ENCODE data around the gene STK40.

Gene STK40

DNA sequence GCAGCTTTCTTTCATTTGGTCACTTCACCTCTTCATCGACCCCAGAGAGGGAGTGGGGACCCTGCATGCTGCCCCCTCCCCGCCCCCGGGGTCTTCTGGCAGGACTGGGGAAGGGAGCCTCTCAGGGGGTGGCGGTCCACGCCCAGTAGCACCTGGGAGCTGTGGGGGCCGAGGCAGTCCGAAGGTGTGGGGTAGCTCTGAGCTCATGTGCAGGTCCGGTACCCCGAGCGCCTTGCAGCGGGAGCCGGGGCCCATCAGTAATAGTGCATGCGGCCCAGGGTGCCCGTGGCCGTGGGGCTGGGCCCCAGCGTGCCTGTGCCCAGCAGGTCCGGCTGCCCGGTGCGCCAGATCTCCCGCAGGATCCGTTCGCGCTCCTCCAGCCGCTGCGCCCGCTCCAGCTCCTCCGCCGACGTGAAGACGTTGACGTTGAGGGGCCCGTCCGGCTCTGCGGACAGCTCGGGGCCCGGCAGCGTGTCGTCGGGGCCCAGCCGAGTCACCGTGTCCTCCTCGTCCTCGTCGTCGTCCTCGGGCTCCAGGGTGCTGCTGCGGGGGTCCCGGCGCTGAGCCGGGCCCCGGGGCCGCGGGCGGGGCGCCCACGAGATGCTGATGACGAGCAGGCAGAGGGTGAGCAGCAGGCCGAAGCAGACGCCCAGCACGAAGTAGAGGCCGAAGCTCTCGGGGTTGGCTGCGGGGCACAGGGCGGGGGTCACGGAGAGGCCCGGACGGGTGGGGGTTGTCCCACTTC is 63.5 kb downstream of the STK40 start:
- DNase-seq (ENCODE audit: low read depth): no peak
- TF ChIP-seq, protein P1, sequence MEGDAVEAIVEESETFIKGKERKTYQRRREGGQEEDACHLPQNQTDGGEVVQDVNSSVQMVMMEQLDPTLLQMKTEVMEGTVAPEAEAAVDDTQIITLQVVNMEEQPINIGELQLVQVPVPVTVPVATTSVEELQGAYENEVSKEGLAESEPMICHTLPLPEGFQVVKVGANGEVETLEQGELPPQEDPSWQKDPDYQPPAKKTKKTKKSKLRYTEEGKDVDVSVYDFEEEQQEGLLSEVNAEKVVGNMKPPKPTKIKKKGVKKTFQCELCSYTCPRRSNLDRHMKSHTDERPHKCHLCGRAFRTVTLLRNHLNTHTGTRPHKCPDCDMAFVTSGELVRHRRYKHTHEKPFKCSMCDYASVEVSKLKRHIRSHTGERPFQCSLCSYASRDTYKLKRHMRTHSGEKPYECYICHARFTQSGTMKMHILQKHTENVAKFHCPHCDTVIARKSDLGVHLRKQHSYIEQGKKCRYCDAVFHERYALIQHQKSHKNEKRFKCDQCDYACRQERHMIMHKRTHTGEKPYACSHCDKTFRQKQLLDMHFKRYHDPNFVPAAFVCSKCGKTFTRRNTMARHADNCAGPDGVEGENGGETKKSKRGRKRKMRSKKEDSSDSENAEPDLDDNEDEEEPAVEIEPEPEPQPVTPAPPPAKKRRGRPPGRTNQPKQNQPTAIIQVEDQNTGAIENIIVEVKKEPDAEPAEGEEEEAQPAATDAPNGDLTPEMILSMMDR (IDR thresholded peaks at IDR 0.05; ENCODE audit: low read depth, low read length, missing control alignments): no peak
- H3K4me3 ChIP-seq (ENCODE audit: low read depth, low read length): no peak overlapping the region

DNA sequence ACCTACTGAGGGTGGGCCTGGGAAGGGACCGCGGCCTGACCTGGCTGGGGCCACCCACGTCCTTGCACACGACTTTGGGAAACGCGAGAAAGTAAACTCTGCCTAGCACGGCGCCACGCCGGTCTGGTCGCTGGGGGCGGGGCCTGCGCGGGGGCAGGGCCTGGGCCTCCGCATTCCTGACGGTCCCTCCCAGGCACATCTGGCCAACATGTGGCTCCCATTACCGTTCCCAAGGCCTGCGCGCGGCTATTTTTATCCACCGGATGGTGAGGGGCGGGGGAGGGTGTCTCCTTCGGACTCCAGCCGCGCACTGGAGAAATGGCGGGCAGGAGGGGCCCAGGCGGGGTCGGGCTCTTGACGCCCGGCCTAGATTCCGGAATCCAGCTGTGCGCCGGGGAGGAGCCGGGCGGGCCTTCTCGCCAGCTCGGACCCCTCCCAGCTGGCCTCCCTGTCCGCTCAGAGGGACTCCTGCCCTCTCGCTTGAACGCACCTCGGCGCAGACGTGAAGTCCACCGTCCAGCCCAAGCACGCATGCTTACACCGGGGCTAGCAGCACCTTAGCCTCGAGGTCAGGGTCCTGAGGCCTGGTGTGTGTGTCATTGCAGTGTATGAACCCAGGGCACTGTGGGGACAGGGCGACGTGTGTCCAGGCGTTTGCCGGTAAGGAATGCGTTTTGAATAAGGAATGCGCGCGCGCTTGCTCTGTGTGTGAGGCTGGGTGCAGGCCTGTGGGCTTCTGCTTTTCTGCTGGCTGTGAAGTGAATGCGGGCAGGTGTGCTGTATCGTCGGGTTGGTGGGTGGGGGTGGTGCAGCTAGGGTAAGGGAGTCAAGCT is 64.4 kb downstream of the STK40 start:
- TF ChIP-seq, protein P1 (IDR thresholded peaks at IDR 0.05; ENCODE audit: low read depth, low read length, missing control alignments): no peak
- no peak overlapping the region for H3K4me3 ChIP-seq (ENCODE audit: low read depth, low read length)
- no peak for DNase-seq (ENCODE audit: low read depth)

GRCh38 chr1:36320767-36321118 is 65.0 kb downstream of the STK40 start:
- DNase-seq (ENCODE audit: low read depth): no peak
- H3K4me3 ChIP-seq (ENCODE audit: low read depth, low read length): peak overlapping the region; percentile 5; the same call in 1 of the 2 replicates
- TF ChIP-seq, protein P1 (IDR thresholded peaks at IDR 0.05; ENCODE audit: low read depth, low read length, missing control alignments): no peak

GRCh38 chr1:36320291-36320761 is 65.4 kb downstream of the STK40 start:
- H3K4me3 ChIP-seq (ENCODE audit: low read depth, low read length): no peak overlapping the region
- TF ChIP-seq, protein P1 (IDR thresholded peaks at IDR 0.05; ENCODE audit: low read depth, low read length, missing control alignments): no peak
- no peak for DNase-seq (ENCODE audit: low read depth)

DNA sequence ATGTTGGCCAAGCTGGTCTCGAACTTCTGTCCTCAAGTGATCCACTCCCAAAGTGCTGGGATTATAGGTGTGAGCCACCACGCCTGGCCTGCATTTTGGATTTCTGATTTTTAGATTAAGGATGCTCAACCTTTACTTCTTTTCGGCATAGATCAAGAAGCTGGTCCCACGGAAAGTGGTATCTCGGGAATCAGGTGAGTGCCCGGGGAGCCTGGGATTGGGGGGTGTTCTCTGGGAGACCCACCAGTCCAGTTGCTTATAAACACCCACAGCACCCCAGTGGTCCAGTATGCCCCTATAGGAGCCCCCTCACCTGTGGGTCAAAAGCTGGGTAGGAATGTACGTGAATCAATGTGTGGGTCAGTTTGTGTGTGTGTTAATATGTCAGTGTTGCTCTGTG is 76.3 kb downstream of the STK40 start:
- no peak for DNase-seq (ENCODE audit: low read depth)
- TF ChIP-seq, protein P1 (IDR thresholded peaks at IDR 0.05; ENCODE audit: low read depth, low read length, missing control alignments): no peak
- no peak overlapping the region for H3K4me3 ChIP-seq (ENCODE audit: low read depth, low read length)

- TF ChIP-seq, protein P1 (IDR thresholded peaks at IDR 0.05; ENCODE audit: low read depth, low read length, missing control alignments): no peak
- DNase-seq (ENCODE audit: low read depth): no peak
- peak overlapping the region; percentile 66 for H3K4me3 ChIP-seq (ENCODE audit: low read depth, low read length)
Observed at GRCh38 chr1:36307601-36308330, 78.0 kb downstream of the STK40 start.

Data from GM12864 (cell line).